ENCODE measurements around the gene JMJD6. TPM values are rescaled to one million over a fixed set of nuclear protein-coding genes. Genes with fewer than 3 reads are reported as not detected.
"Not testable (repeated sequence)": the region's sequence is repeated elsewhere in the genome, so short reads cannot be mapped to it uniquely, and the experiment has no call there.

The JMJD6 gene
- total and polyA plus RNA-seq, 2 of the 8 experiments (the other 6 are each of a cell fraction or from before 2014, with no cell fraction given): 8.6 to 18.6 TPM

DNA sequence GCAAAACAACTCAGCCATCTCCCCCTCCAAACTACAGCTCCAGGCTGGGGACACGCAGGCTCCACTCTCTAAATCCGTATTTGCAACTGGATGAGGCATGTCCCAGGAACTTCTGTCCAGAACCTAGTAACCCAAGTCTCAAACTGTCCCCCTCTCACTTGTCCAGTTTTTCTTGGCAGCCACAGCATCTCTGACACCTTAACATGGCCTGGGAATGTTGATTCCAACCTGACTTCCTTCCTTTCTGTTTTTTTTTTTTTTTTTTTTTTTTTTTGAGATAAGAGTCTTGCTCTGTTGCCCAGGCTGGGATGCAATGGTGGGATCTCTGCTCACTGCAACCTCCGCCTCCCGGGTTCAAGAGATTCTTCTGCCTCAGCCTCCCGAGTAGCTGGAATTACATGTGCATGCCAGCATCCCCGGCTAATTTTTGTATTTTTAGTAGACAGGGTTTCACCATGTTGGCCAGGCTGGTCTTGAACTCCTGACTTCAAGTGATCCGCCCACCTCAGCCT lies 27.9 kb downstream of the JMJD6 start:
- POLR2A ChIA-PET (ENCODE audit: partially characterized antibody): interaction anchor here (1.3 to 1.6 kb wide), 5 partner anchors 12 to 243 kb away, joined by 3 to 7 read pairs (median 4); partner anchors contain the start of gene MXRA7
- H3K18ac ChIP-seq (ENCODE audit: extremely low read depth, low read length); H3K4ac ChIP-seq (replicated peaks; ENCODE audit: insufficient read length, low read depth, low read length): not testable (repeated sequence)

More for the DNA sequence above, 27.9 kb downstream of the JMJD6 start:
- not testable (repeated sequence) for DNase-seq (ENCODE audit: low read depth in 1 of 2, low spot score in 2 of 2); H2BK20ac ChIP-seq (ENCODE audit: low read length); H2BK120ac ChIP-seq (replicated peaks; ENCODE audit: low read depth, low read length); H3K9me3 ChIP-seq (ENCODE audit: insufficient read depth in 2 of 2, low read depth in 1 of 2, low read length in 1 of 2); H3K56ac ChIP-seq (replicated peaks; ENCODE audit: insufficient read length, low read depth, low read length); H3K79me2 ChIP-seq (ENCODE audit: control insufficient read depth in 1 of 2, insufficient read depth in 2 of 2, low read length in 2 of 2); H2BK5ac ChIP-seq (ENCODE audit: low read depth, low read length); H3K9ac ChIP-seq (replicated peaks in 1 of 4; ENCODE audit: extremely low read depth in 1 of 4, low read depth in 3 of 4, low read length in 3 of 4); FAIRE-seq; H3K23me2 ChIP-seq (ENCODE audit: low read depth, low read length); H3K4me3 ChIP-seq (ENCODE audit: extremely low read depth in 1 of 4, insufficient read depth in 2 of 4, low read depth in 3 of 4, low read length in 4 of 4); H3K36me3 ChIP-seq (ENCODE audit: control insufficient read depth in 2 of 4, insufficient read depth in 4 of 4, low read length in 3 of 4); H3K27ac ChIP-seq (ENCODE audit: low read depth, low read length); H4K5ac ChIP-seq (ENCODE audit: insufficient read length, low read depth, low read length); H4K8ac ChIP-seq (ENCODE audit: extremely low read depth, insufficient read depth, low read length); H3K27me3 ChIP-seq (replicated peaks in 1 of 4; ENCODE audit: control insufficient read depth in 3 of 4, extremely low read depth in 1 of 4, insufficient read depth in 3 of 4, low read length in 3 of 4); H3K23ac ChIP-seq (ENCODE audit: insufficient read length); H4K20me1 ChIP-seq (replicated peaks in 1 of 2; ENCODE audit: control insufficient read depth in 1 of 2, insufficient read depth in 2 of 2, low read length in 2 of 2); H2AK5ac ChIP-seq (ENCODE audit: low read depth, low read length); H2AFZ ChIP-seq (ENCODE audit: low read length); H3K4me2 ChIP-seq (ENCODE audit: insufficient read depth in 1 of 2, low read depth in 2 of 2, low read length in 2 of 2); H2BK15ac ChIP-seq (ENCODE audit: low read length); H3K79me1 ChIP-seq (ENCODE audit: low read depth, low read length); H3K14ac ChIP-seq (ENCODE audit: insufficient read length); H4K91ac ChIP-seq (replicated peaks; ENCODE audit: insufficient read length, low read length)
- 87% methylated on average over 7 of the region's 7 CpGs; no CpG with 5 or more reads in 1 of the 2 experiments for WGBS, 2 experiments (ENCODE audit: extremely low coverage in 1 of 2, insufficient coverage in 1 of 2, insufficient read length in 1 of 2, insufficient replicate concordance in 2 of 2, low coverage in 1 of 2, low lambda C conversion rate in 2 of 2, missing lambda C conversion rate in 1 of 2)
- 0 out of 2 replicates have a peak overlapping the region, but pooled peaks have one; percentile 9 for H2BK12ac ChIP-seq (ENCODE audit: low read depth, low read length)
- peaks cover 0 to 29% (median 23%) of the 10 kb centered on the region in 4 experiments; a peak in 6 of 7 replicates for H3K4me1 ChIP-seq (replicated peaks in 1 of 4; ENCODE audit: control insufficient read depth in 3 of 4, insufficient read depth in 4 of 4, low read length in 3 of 4)
- CTCF ChIA-PET (ENCODE audit: partially characterized antibody): interaction anchor here (1.3 to 5.6 kb wide), 5 partner anchors 10 to 17 kb away, joined by 4 to 43 read pairs (median 8); partner anchors contain the start of gene MXRA7

Data from H1 (cell line).